Measurements from ENCODE around the gene LSMEM2. TPM values are rescaled to one million over a fixed set of nuclear protein-coding genes. Genes with fewer than 3 reads are reported as not detected.

Gene LSMEM2
- total and polyA plus RNA-seq, 9 of the 15 experiments (the other 6 are each of a cell fraction or from before 2014, with no cell fraction given) = not detected

- TF ChIP-seq ZBTB33 (CRISPR knock-in tag; IDR thresholded peaks at IDR 0.05) = 0 out of 2 replicates have a peak, but pooled peaks have one; percentile 22
- peak; percentile 60 for TF ChIP-seq CBFA2T2 (conservative IDR thresholded peaks at IDR 0.05)
- TF ChIP-seq HDAC1 (IDR thresholded peaks at IDR 0.05) = peak in 1 of 2 experiments; percentile 73; a peak in 2 of 4 replicates
- peak; percentile 97 to 98 for TF ChIP-seq KDM1A (IDR thresholded peaks at IDR 0.05)
- TF ChIP-seq ZFP36 (IDR thresholded peaks at IDR 0.05; ENCODE audit: low read depth, low read length, partially characterized antibody) = no peak
- TF ChIP-seq TEAD1 (CRISPR knock-in tag; IDR thresholded peaks at IDR 0.05) = 0 out of 4 replicates have a peak, but pooled peaks of 1 of the 2 experiments have one; percentile 51
- peak; percentile 62 for TF ChIP-seq TEAD4 (IDR thresholded peaks at IDR 0.05; ENCODE audit: low read length)
- no peak for TF ChIP-seq TEAD4 (CRISPR knock-in tag; IDR thresholded peaks at IDR 0.05; ENCODE audit: borderline replicate concordance)
- peak; percentile 39; the same call in 1 of the 2 replicates for TF ChIP-seq DPF2 (IDR thresholded peaks at IDR 0.05)
- no peak for TF ChIP-seq CREB5 (CRISPR knock-in tag; IDR thresholded peaks at IDR 0.05)
- no peak for TF ChIP-seq SLC30A9 (CRISPR knock-in tag; IDR thresholded peaks at IDR 0.05)
- peak; percentile 73 for TF ChIP-seq FOSL1 (tag; conservative IDR thresholded peaks at IDR 0.05)
- no peak for TF ChIP-seq ELF1 (tag; IDR thresholded peaks at IDR 0.05)
- no peak for TF ChIP-seq FOXJ2 (tag; IDR thresholded peaks at IDR 0.05)
- peak; percentile 84 for TF ChIP-seq EGR1 (conservative IDR thresholded peaks at IDR 0.05)
- peak; percentile 25; the same call in 1 of the 2 replicates for TF ChIP-seq TCF3 (CRISPR knock-in tag; IDR thresholded peaks at IDR 0.05)
These were observed 27.7 kb upstream of the LSMEM2 start (continued) for GRCh38 chr3:50251220-50251619.
